SK-MEL-5 (cell line): ENCODE measurements around the gene NOXRED1. TPM values are rescaled to one million over a fixed set of nuclear protein-coding genes. Genes with fewer than 3 reads are reported as not detected.
A peak's percentile ranks its signal among the peaks of the same experiment; 100 is the strongest.

Source experiments
- DNase-seq: peaks from one replicate; pipeline ENCODE4 v3.0.0-alpha.2; 2016; ENCODE audit warnings: low read depth, low spot score
- in situ Hi-C: cut with HindIII; loops from 2 replicates; pipeline ENCODE4 v1.10.0; 2016; ENCODE audit warnings: low sequenced_read_pairs, high pct_unique_total_duplicates, low pct_unique_long_range_greater_than_20kb
- small RNA-seq, 2 experiments: library from RNA; depleted of rRNA; stranded (forward); fragments of <200 nt; gene quantifications; one replicate each; pipeline ENCODE3, GENCODE V24; 2014
- total RNA-seq: library from RNA; depleted of rRNA; stranded (reverse); fragments of >200 nt; shearing (Covaris generic); gene quantifications from 2 replicates; pipeline ENCODE4 v1.2.3, GENCODE V29; 2014; rRNA removed

Gene NOXRED1
- total RNA-seq, 1 experiment from 2014 or later: 0.24 TPM

DNA sequence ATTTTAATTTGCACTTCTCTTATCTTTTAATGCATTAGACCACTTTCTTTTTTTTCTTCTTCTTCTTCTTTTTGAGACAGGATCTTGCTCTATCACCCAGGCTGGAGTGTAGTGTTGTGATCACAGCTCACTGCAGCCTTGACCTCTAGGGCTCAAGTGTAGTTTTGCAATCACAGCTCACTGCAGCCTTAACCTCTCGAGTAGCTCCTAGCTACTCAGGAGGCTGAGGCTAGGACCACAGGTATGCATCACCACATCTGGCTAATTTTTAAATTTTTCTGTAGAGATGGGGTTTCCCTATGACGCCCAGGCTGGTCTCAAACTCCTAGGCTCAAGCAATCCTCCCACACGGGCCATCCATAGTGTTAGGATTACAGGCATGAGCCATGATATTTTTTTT lies 59.2 kb downstream of the NOXRED1 start:
- in situ Hi-C loops: no loop called here
- no peak for DNase-seq

DNA sequence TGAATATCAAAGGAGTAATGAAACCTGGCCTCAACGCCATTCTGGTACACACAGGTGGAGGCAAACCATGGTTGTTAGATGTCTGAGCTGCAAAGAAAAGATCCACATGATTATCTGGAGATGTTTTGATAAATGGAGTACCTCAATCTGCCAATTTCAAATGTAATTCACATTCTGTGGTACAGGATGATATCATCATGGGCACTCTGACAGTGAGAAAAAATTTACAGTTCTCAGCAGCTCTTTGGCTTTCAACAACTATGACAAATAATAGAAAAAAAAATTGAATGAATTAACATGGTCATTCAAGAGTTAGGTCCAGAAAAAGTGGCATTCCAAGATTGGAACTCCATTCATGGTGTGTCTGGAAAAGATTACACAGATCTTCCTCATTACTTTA lies 63.7 kb downstream of the NOXRED1 start:
- in situ Hi-C loops: no loop called here
- DNase-seq: no peak

DNA sequence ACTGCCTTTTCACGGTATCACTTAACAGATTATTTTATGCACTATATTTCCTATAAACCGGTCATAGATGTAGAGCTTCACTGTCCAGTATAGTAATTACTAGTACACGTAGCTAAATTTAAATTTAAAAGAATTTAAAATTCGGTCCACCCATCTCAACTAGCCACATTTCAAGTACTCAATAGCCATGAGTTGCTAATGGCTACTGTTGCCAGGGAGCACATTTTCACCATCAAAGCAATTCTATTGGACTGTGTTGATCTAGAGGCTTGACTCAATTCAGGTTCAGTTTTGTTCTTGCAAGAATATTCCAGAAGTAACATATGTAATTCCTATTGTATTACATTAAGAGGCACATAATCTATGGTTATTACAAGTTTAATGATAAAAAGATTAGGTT lies 66.4 kb downstream of the NOXRED1 start:
- in situ Hi-C loops: no loop called here
- no peak for DNase-seq

DNA sequence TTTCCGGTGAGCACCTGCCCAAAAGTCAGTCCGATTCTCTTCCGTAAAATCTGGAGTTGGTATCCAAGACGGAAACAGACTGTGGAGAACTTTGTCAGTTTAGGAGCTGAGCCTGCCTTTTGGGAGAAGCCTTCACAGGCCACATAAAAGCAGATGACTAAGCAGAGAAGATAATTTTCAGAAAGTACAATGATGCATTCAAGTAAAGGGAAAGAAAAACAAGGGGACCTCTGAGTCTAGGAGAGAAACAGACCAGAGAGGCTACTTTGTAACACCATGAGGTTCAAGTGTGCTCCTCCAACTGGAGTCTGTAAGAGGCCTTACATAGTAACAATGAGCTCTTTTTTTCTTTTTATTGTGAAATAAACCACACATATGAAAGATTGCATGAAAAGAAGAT lies 67.5 kb downstream of the NOXRED1 start:
- DNase-seq: peak; percentile 97

DNA sequence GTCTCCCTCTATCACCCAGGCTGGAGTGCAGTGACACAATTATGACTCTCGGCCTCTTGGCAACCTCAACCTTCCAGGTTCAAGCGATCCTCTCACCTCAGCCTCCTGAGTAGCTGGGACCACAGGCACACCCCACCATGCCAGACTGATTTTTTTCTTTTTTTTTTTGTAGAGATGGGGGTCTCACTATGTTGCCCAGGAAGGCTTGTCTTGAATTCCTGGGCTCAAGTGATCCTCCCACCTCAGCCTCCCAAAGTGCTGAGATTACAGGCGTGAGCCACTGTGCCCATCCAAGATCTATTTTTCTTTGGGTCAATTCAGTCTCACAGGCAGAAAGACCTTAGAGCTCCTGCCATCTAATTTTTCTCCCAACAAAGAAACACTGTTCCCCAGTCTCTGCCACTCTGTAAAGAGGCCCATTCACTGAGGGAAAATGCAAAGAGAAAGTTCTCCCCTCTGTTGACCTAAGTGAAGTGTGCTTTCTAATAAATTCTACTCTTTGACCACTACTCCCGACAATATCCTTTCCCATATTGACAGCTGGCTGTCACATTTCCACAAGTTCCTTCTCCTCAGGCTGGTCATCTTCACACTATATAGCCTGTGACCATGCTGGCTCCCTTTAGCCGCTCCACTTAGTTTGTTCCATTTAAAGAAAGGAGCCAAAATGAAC lies 69.7 kb downstream of the NOXRED1 start:
- DNase-seq: peak; percentile 89
- in situ Hi-C loops: no loop called here

More for the DNA sequence above, 67.5 kb downstream of the NOXRED1 start:
- in situ Hi-C loops: no loop called here

DNA sequence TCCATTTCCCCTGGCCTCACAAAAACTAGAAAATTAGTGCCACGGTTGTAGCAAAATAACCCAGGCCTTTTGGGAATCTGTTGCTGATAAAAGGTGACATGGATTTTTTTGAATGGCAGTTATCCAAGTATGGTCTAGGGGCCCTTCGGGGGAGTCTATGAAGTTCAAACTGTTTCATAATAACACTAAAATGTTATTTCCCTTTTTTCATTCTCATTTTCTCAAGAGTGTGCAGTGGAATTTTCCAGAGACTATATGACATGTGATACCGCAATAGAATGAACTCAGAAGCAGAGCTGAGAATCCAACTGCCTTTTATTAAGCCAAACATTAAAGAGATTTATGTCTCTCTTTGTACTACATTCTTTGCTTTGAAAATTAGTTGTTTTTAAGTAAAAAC lies 75.6 kb downstream of the NOXRED1 start:
- DNase-seq: no peak

DNA sequence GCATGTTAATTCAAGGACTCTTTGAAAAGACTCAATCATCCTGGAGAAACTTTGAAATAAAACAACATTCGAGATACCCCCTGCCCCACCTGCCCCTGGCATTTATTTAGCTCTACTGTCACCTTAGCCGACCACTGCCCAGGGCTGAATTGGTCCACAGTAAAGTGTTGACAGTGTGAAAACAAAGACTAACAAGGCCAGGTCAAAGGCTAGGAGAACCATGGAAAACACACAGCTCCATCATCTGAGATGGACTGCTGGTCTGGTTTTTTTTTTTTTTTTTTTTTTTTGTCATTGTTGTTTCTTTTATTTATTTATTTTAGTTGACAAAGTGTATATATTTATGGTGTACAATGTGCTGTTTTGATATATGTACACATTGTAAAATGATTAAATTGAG lies 76.8 kb downstream of the NOXRED1 start:
- DNase-seq: no peak
- in situ Hi-C loops: no loop called here

More for the DNA sequence above, 75.6 kb downstream of the NOXRED1 start:
- in situ Hi-C loops: no loop called here

DNA sequence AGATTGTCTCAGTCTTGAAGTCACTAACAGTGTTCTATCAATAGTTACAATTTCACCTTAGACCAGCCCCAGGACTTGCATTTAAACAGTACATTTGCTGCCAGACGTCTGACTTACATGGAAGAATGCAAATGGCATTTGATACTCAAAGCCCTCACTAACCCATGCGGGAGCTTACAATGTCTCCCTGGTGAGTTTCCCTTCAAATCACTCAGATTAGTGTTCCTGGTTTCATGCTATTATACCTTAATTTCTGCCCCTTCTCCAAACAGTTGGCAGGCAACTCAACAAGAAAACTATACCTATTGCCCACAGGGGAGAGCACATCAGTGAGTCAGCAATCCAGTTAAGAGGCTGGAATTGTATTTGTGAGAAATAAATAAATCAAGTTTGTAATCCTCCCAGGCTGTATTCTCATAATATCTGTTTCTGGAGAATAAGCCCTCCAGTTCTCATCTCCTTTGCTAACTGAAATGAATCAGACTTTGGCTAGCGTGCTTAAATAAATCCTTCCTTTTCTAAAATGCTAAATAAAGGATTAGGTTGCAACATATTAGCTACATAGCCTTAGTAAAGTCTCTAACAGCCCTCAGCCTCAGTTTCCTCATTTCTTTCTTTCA lies 78.8 kb downstream of the NOXRED1 start:
- in situ Hi-C loops: no loop called here
- no peak for DNase-seq

Small RNA genes lying within 50 kb of the gene (small RNA-seq; reads per million reads assigned to genes)
- 0 reads per million in 2 experiments for gene RF00404

Other genes starting within 250 kb of the NOXRED1 start
- gene TMEM63C, start 241.7 kb downstream of the NOXRED1 start, total RNA-seq: 0.48 and 0.66 TPM in 2 replicates
- not detected in 2 replicates for gene NGB, start 152.3 kb downstream of the NOXRED1 start, total RNA-seq
- gene POMT2, start 102.6 kb downstream of the NOXRED1 start, total RNA-seq: 22.2 and 23.8 TPM in 2 replicates
- gene GSTZ1, start 102.5 kb downstream of the NOXRED1 start, total RNA-seq: 51.3 and 67.4 TPM in 2 replicates
- gene TMED8, start 46.4 kb downstream of the NOXRED1 start, total RNA-seq: 22.2 and 22.6 TPM in 2 replicates
- gene SAMD15, start 46.1 kb downstream of the NOXRED1 start, total RNA-seq: 1.4 and 2.0 TPM in 2 replicates
- 21.8 and 26.4 TPM in 2 replicates for gene VIPAS39, start 34.1 kb upstream of the NOXRED1 start, total RNA-seq
- gene AHSA1, start 34.6 kb upstream of the NOXRED1 start, total RNA-seq: 192 and 196 TPM in 2 replicates
- gene ISM2, start 75.3 kb upstream of the NOXRED1 start, total RNA-seq: 0.19 and 0.79 TPM in 2 replicates
- 16.1 and 16.6 TPM in 2 replicates for gene SPTLC2, start 193.1 kb upstream of the NOXRED1 start, total RNA-seq